IPS DF 6.9 (cell line): ENCODE data around the gene GLG1.
"Not testable (repeated sequence)": the region's sequence is repeated elsewhere in the genome, so short reads cannot be mapped to it uniquely, and the experiment has no call there.

Experiments
- DNase-seq: peaks from one replicate; pipeline ENCODE4 v3.0.0-alpha.2; 2013; ENCODE audit warnings: low read depth, low spot score
- H3K27ac ChIP-seq: one replicate; pipeline ENCODE4 v1.5.1; 2013; ENCODE audit warnings: low read length, control low read depth
- H3K27me3 ChIP-seq: 2 replicates; pipeline ENCODE4 v1.6.1; 2013; ENCODE audit warnings: mild to moderate bottlenecking, low read length; ENCODE audit not compliant: control insufficient read depth, insufficient read depth
- H3K36me3 ChIP-seq: 2 replicates; pipeline ENCODE4 v1.6.1; 2013; ENCODE audit warnings: low read length; ENCODE audit not compliant: control insufficient read depth, insufficient read depth
- H3K4me1 ChIP-seq: 2 replicates; pipeline ENCODE4 v1.6.1; 2013; ENCODE audit warnings: low read length; ENCODE audit not compliant: control insufficient read depth, insufficient read depth
- H3K4me3 ChIP-seq: 2 replicates; pipeline ENCODE4 v1.5.1; 2013; ENCODE audit warnings: mild to moderate bottlenecking, low read length
- H3K9me3 ChIP-seq: 2 replicates; pipeline ENCODE4 v1.6.1; 2013; ENCODE audit warnings: low read length, inconsistent platforms; ENCODE audit not compliant: control insufficient read depth, insufficient read depth
- WGBS: extraction: QIAGEN DNeasy Blood & Tissue Kit; methylation state at CpG from one replicate; pipeline ENCODE4 v1.1.7; 2013; ENCODE audit warnings: mixed read lengths, missing lambda C conversion rate; ENCODE audit not compliant: insufficient read length, insufficient coverage; 5-methylcytosine and 5-hydroxymethylcytosine counted together

GLG1 gene

DNA sequence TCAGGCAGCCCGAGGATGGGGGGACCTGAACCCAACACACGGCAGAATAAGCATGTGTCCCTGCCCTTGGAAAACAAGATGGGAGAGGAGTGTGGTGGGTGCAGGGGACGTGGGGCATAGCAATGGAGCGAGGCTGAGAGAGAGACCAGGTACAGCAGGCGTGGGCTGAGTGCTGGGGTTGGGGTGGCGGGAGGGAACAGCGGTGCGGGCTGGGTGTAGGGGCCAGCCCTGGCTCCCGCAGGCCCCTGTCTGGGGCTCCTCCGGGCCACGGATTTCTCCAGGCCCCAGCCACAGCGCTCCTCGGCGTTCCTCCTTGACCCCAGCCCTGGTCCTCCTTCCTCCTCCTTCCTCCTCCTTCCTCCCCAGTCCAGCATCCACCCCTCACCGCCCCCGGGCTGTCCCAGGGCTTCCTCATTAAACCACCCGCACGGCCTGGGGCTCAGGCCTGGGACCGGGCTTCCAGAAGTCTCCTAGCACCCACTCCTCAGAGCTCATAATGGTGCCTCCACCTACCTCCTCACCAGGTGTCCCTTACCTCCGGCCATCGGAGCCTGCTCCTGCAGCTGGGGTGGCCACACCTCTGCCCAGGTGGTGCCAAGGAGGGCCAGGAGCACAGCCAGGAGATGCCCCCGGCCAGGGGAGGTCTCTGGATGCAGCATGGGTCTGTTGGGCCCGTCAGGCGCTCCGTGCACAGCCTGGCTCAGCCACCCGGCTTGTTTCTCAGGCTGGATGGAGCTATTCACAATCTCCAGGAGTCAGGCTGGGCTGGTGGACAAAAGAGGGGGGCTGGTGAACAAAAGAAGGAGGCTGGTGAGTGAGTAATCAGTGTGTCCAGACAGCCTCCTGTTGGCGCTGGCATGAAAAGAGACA lies 186.1 kb downstream of the GLG1 start, which contains the start of gene CLEC18B:
Gene CLEC18B, minus strand, starts transcription at position 867 of the 870 bp plus-strand sequence. Its CDS starts 208 bp downstream, at position 659.
- not testable (repeated sequence) for H3K36me3 ChIP-seq, DNase-seq, H3K4me1 ChIP-seq, H3K9me3 ChIP-seq, H3K27me3 ChIP-seq, H3K4me3 ChIP-seq, H3K27ac ChIP-seq
- no CpG with 5 or more reads among the region's 27 CpGs for WGBS

DNA sequence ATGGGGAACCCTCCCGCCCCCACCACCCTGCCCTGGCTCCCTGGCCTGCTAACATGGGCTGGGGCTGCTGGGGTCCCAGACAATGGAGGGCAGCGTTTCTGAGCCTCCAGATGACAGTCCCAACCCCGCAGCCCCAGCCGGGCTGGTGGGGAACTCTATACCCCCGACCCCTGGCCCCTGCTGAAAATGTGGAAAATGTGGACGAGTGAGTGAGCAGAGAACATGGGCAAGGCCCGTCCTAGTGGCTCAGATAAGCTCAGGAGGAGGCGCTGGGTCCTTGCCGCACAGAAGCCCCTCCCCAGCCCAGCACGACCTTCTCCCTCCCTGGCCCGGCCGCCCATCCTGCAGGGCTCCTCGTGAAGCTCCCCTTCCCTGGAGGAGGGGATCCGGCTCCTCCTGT lies 187.1 kb downstream of the GLG1 start:
- H3K27me3 ChIP-seq, H3K9me3 ChIP-seq, H3K4me3 ChIP-seq, H3K36me3 ChIP-seq, DNase-seq, H3K27ac ChIP-seq, H3K4me1 ChIP-seq: not testable (repeated sequence)
- no CpG with 5 or more reads among the region's 14 CpGs for WGBS

DNA sequence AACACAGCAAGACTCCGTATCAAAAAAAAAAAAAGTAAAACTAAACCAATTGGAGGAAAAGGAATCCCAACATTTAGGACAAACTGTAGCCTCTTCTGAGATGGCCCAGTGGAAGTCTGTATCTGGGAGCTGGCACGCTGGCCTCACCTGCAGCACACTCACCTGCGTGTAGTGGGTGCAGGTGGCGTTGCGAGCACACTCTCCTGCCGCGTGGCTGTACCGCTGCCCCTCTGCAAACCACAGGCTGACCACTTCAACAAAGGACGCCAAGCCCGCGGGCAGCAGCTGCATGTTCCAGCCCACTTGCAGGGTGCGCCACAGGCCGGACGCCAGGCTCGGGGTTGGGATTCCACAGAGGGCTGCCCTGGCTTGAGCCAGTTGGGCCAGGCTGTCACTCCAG lies 189.0 kb downstream of the GLG1 start:
- not testable (repeated sequence) for H3K36me3 ChIP-seq, H3K27me3 ChIP-seq, DNase-seq, H3K4me3 ChIP-seq, H3K4me1 ChIP-seq, H3K27ac ChIP-seq, H3K9me3 ChIP-seq
- no CpG with 5 or more reads among the region's 15 CpGs for WGBS

DNA sequence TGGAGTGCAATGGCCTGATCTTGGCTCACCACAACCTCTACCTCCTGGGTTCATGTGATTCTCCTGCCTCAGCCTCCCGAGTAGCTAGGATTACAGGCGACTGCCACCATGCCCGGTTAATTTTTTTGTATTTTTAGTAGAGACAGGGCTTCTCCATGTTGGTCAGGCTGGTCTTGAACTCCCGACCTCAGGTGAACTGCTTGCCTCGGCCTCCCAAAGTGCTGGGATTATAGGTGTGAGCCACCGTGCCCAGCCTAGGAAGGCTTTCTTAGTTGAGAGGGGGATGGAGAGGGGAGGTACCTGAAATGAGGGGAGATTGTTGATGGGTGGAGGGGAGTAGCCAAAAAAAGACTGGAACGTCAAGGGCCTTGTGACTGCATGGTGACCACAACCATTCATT lies 193.0 kb downstream of the GLG1 start:
- no CpG with 5 or more reads among the region's 7 CpGs for WGBS
- not testable (repeated sequence) for H3K27me3 ChIP-seq, H3K9me3 ChIP-seq, H3K27ac ChIP-seq, H3K4me3 ChIP-seq, H3K36me3 ChIP-seq, H3K4me1 ChIP-seq, DNase-seq

DNA sequence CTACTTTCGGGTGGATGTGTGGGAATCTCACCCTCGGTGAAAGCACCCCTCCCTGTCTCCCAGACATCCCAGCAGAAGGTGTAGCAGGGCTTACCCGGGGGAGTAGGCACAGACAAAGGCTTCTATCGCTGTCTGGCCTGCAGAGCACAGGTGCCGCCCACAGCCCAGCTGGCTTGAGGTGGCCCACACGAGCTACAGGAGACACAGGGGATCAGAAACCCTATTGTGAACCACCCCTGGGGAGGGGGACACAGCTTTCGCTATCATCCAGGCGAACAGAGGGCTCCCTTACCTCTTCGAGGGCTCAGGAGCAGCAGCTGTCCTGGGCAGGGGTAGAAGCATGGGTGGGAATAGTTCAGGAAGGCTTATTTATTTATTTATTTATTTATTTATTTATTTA lies 193.4 kb downstream of the GLG1 start:
- not testable (repeated sequence) for H3K4me3 ChIP-seq, H3K9me3 ChIP-seq, H3K27me3 ChIP-seq, H3K27ac ChIP-seq, DNase-seq, H3K36me3 ChIP-seq, H3K4me1 ChIP-seq
- whole genome bisulfite sequencing, result no CpG with 5 or more reads among the region's 9 CpGs

DNA sequence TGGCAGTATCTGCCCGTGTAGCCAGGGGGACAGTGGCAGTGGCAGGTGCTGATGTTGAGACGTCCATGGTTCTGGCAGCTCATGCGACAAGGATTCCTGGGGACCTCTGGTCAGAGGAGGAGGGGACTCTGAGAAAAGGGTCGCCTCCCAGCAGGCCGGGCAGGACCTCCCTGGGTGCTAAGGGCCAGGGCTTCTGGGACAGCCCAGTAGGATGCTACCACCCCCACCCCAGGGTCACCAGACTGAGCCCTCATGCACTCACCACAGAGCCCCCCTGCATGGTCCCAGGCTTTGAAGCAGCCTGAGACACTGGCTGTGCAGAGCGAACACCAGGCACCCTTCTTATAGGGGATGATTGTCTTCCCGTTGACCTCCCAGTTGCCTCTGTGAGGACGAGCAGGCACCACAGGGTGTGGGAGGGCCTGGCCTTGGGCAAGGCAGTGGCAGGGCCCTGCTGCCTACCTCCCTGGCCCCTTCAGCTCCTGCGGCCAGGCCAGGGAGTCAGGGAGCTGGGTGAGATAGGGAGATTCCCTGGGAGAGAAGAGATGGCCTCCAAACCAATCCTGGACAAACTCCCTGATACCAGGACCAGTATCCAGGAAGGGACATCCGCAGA lies 194.0 kb downstream of the GLG1 start:
- DNase-seq, H3K4me3 ChIP-seq, H3K27ac ChIP-seq, H3K9me3 ChIP-seq, H3K4me1 ChIP-seq, H3K27me3 ChIP-seq, H3K36me3 ChIP-seq: not testable (repeated sequence)
- no CpG with 5 or more reads among the region's 10 CpGs for WGBS

DNA sequence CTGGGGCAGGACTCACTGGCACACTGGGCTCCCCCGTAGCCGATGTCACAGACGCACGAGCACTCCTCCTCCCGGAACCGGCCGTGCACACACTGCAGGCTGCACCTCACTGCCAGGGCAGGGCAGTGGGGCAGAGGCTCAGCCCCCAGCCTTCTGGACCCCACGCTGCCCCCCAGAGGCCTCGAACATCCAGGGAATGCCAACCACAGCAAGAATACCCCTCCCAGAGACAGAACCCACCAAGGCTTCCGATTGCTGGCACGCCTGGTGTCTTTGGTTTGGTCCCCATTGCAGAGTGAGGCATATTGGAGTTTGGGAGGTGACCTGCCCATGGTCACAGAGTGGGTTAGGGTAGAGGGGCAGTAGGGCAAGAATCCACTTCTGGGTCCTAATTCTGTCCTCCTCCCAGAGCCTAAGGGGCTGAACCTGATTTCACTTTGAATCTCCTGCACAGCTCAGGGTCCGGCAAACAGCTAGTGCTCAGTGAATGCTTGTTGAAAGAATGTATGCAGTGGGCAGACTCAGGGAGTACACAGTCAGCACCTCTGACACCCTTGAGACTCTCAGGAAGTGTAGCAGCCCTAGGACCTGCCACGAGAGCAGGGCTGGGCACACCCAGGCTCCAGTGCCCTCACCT lies 194.7 kb downstream of the GLG1 start:
- not testable (repeated sequence) for H3K27me3 ChIP-seq, H3K27ac ChIP-seq, H3K4me1 ChIP-seq, DNase-seq, H3K36me3 ChIP-seq, H3K4me3 ChIP-seq, H3K9me3 ChIP-seq
- no CpG with 5 or more reads among the region's 13 CpGs for WGBS

DNA sequence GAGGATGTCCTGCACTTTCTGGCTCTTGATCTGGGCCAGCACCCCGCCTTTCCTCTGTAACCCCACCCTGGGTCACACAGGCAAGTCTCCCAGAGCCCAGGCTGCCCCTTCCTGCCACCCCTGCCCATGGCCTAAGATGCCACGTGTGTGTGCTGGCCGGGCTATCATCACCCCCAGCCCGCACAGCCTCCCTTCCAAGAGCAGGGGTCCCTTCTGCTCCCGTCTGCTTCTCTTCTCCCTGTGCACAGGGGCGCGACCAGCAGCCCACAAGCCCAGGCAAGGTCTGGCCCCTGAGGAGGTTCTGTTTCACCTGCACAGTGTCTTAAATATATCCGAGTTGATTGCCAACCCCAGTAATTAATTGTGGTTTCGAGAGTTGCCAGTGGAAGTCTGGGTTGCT lies 195.9 kb downstream of the GLG1 start:
- H3K9me3 ChIP-seq, H3K27ac ChIP-seq, H3K36me3 ChIP-seq, H3K4me3 ChIP-seq, DNase-seq, H3K27me3 ChIP-seq, H3K4me1 ChIP-seq: not testable (repeated sequence)
- WGBS, result no CpG with 5 or more reads among the region's 9 CpGs

DNA sequence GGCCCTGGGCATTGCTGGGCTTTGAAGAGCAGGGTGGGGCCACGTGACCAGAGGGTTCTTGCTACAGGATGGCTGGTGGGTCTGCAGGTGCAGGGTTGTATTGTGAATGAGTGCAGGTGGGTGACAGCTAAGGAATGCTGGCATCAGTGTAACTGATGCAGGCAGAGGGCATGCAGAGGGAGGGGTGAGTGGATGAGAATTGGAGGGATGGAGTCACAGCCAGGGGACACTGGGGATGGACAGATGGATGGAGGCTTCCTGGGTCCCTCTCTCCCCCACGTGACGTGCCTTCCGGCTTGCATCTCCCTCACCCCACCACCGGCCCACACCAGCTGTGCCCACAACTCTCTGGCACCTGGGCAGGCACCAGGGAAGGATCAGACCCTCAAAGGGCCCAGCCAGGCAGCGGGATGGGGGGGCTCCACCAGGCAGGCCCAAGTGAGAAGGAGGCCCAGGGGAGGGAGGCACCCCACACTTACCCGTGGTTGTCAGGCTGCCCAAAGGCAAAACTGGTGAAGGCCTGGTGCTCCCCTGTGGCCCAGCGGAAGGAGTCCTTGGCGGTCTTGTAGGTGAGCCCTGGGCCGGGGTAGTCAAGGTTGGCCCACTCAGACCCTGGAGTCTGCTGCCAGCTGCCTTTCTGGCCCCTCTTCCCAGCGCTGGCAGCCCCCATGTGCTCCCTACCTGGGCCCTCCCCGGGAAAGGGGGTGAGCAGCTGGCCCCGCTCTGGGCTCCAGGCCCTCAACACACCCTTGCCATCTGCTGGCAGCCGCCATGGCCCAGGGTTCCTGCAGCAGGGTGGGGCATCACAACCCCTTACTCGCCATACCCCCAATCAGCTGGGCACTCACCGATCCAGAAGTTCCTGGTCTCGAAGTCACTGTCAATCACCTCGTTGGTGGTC lies 196.6 kb downstream of the GLG1 start:
- not testable (repeated sequence) for H3K36me3 ChIP-seq, DNase-seq, H3K4me1 ChIP-seq, H3K4me3 ChIP-seq, H3K9me3 ChIP-seq, H3K27ac ChIP-seq, H3K27me3 ChIP-seq
- WGBS, result no CpG with 5 or more reads among the region's 18 CpGs
